Measurements from ENCODE around the gene TRIM2. TPM values are rescaled to one million over a fixed set of nuclear protein-coding genes. Genes with fewer than 3 reads are reported as not detected.

Gene TRIM2
- total and polyA plus RNA-seq, 2 of the 8 experiments (the other 6 are each of a cell fraction or from before 2014, with no cell fraction given): 34.0 to 59.8 TPM

DNA sequence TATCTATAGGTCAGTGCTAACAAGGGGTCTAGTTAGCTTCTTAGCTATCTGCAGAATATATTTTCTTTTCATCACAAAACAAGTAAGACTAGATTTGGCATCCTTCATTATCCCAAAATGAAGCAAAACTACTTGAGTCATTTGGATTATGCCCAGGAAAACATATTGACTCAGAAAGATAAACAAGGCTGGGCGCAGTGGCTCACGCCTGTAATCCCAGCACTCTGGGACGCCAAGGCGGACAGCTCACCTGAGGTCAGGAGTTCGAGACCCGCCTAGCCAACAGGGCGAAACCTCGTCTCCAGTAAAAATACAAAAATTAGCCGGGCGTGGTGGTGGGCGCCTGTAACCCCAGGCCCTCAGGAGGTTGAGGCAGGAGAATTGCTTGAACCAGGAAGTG, 122.3 kb downstream of the TRIM2 start (continued):
- TF ChIP-seq RAD21 (IDR thresholded peaks at IDR 0.05 in 1 of 2, conservative IDR thresholded peaks at IDR 0.05 in 1 of 2; ENCODE audit: low read depth in 2 of 2, low read length in 2 of 2) (no peak), TAF7 (optimal IDR thresholded peaks at IDR 0.05; ENCODE audit: borderline replicate concordance, low read depth, low read length) (no peak), SP4 (IDR thresholded peaks at IDR 0.05; ENCODE audit: low read length) (no peak), SP2 (IDR thresholded peaks at IDR 0.05; ENCODE audit: low read length) (no peak)
